Caki2 (cell line): ENCODE results near the gene SIX5. TPM values are rescaled to one million over a fixed set of nuclear protein-coding genes. Genes with fewer than 3 reads are reported as not detected.
"Not testable (repeated sequence)": the region's sequence is repeated elsewhere in the genome, so short reads cannot be mapped to it uniquely, and the experiment has no call there.

Experiments used
- DNase-seq: peaks from one replicate; pipeline ENCODE4 v3.0.0-alpha.2; 2015; ENCODE audit warnings: low read depth
- in situ Hi-C: cut with HindIII; loops from 2 replicates; pipeline ENCODE4 v1.10.0; 2016; ENCODE audit warnings: low sequenced_read_pairs, low pct_unique_long_range_greater_than_20kb, mixed read lengths
- total RNA-seq: library from RNA; depleted of rRNA; stranded (reverse); fragments of >200 nt; shearing (Covaris generic); gene quantifications from 2 replicates; pipeline ENCODE4 v1.2.3, GENCODE V29; 2014; ENCODE audit warnings: low replicate concordance; rRNA removed

SIX5 gene
- total RNA-seq, 1 experiment from 2014 or later: 15.2 TPM

DNA sequence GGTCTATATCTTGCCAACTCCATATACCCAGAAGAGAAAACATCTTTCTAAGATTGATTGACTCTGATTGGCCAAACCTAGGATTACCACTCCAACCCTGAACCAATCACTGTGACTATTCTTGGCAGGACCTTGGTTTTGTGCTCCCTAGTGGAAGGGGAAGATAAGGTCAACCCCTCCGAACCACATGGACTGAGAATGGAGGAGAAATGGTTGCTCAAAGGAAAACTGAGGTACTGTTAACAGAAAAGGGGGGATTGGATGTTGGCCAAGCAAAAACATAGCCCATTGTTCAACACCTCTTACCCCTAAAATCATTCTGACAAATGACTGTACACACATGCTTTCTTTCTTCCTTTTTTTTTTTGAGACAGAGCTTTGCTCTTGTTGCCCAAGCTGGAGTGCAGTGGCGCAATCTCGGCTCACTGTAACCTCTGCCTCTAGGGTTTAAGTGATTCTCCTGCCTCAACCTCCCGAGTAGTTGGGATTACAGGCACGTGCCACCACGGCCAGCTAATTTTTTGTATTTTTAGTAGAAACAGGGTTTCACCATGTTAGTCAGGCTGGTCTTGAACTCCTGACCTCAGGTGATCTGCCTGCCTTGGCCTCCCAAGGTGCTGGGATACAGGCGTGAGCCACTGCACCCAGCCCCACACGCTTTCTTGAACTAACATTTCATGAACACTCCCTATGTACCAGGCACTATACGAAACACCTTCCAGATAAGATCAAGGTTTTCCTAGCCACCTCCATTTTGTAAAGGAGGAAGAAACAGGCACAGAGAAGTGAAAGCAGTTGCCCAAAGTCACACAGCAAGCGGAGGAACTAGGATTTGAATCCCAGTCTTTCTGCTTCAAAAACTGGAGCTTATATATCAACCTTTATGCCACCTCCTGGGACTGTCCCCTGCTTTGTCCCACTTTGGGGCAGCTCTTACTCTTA is 29.3 kb downstream of the SIX5 start:
- in situ Hi-C loops: no loop called here
- DNase-seq: no peak

DNA sequence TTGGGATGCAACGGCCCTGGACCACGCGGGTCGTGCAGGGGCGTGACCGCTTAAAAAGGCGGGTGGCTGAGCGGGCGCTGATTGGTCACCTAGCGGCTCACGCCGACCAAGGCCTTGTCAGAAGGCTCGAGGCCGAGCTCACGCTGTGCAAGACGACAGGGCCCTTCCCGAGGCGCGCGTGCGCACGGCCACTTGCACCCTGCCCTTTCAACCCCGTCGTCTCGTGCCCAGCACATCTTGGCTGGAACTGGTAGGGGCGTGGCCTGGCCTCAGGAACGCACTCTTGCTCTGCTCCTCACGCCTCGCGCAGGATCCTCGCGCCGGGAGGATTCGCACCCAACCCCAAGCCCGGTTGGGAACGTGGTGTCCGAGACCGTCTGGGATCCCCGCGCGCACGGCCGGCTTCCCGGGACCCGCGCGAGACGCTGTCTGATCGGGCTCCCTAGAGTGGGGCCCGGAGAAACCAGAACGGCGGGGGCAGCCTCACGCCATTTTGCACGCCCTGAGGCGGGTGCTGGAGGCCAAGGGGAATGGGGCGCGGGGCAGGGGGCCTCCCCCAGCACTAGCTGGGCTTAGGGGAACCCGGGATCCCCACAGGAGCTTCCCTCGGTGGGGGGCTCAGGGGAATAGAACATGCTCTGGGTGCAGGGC is 35.8 kb downstream of the SIX5 start, which contains the start of gene MEIOSIN:
Gene MEIOSIN (plus strand): TSS at position 280 of the 651 bp plus-strand sequence. CDS start 1,938 bp downstream, outside the sequence.
- DNase-seq: no peak
- in situ Hi-C loops: no loop called here

DNA sequence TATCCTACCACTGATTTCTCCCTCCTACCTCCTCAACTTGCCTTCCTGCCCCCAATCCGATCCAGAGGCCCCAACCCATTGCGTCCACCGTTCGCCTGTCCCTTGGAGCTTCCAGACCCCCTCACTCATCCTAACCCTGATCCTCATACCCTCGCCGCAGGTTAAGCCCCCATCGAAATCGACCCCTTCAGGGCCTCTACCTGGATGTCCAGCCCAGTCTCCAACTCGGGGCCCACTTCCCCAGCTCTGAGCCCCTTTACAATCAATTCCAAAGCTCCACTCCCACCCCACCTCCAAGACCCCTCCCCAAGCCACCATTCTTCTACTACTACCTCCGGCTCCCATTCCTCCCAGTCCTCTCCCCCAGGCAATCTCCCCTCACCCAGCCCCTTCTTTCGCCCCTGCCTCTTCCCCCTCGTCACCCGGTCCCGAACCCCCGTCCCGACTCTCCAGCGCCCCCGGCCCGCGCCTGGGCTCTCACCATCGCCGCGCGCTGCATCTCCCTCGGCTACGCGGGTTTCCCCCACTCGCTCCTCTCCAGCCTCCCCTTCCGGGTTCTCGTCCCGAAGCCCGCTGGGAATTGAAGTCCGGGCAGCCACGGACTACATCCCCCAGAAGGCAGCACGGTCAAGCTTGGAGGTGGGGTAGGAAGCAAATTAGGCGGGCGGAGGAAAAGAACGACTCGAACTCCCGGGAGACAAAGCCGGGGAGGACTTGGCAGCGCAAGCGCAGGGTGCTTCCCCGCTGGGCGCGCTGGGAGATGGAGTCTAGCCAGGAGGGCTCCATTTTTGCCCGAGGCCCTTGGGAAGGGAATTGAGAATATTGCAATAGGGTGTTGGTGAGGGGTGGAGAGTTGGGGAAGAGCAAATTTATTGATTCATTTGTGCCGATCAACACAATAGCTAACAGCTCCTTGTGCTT is 38.4 kb downstream of the SIX5 start, which contains the start of gene FBXO46:
Gene FBXO46 (minus strand): TSS at position 529 of the 921 bp plus-strand sequence. CDS start 17,401 bp downstream, outside the sequence.
- in situ Hi-C loops: no loop called here
- peak; percentile 100 for DNase-seq

DNA sequence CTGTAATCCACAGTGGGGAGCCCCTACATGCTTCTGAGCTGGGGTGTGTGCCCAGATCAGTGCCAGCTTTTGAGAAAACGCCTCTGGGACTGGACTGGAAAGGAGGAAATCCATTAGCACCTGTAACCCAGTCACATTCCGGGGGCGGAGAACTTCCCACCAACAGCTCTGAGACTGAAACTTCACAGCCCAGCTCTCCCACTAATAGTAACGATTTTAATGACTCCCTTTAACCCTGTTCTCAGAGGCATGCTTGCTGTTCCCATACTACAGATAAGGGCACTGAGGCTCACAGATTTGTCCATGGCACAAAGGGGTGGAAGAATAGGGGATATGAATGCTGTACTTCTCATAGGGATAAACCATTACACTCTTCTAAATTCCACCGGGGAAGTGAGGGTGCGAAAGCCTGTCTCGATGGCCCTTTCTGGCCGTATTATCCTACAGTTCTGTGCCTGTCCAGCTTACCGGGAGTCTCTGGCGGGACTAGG is 39.2 kb downstream of the SIX5 start:
- in situ Hi-C loops: no loop called here
- DNase-seq: no peak

DNA sequence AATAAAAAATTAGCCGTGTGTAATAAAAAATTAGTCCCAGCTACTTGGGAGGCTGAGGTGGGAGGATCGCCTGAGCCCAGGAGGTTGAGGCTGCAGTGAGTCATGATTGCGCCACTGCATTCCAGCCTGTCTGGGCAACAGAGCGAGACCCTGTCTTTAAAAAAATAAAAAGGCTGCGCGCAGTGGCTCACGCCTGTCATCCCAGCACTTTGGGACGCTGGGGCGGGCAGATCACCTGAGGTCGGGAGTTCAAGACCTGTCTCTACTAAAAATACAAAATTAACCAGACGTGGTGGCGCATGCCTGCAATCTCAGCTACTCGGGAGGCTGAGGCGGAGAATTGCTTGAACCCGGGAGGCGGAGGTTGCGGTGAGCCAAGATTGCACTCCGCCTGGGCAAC is 40.4 kb downstream of the SIX5 start:
- in situ Hi-C loops, DNase-seq: not testable (repeated sequence)

DNA sequence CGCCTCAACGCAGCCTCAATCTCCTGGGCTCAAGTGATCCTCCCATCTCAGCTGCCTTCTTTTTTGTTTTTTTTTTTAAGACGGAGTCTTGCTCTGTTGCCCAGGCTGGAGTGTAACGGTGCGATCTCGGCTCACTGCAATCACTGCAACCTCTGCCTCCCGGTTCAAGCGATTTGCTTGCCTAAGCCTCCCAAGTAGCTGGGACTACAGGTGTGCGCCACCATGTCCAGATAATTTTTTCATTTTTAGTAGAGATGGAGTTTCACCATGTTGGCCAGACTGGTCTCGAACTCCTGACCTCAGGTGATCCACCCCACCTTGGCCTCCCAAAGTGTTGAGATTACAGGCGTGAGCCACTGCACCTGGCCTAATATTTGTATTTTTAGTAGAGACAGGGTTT is 49.0 kb downstream of the SIX5 start:
- DNase-seq, in situ Hi-C loops: not testable (repeated sequence)

DNA sequence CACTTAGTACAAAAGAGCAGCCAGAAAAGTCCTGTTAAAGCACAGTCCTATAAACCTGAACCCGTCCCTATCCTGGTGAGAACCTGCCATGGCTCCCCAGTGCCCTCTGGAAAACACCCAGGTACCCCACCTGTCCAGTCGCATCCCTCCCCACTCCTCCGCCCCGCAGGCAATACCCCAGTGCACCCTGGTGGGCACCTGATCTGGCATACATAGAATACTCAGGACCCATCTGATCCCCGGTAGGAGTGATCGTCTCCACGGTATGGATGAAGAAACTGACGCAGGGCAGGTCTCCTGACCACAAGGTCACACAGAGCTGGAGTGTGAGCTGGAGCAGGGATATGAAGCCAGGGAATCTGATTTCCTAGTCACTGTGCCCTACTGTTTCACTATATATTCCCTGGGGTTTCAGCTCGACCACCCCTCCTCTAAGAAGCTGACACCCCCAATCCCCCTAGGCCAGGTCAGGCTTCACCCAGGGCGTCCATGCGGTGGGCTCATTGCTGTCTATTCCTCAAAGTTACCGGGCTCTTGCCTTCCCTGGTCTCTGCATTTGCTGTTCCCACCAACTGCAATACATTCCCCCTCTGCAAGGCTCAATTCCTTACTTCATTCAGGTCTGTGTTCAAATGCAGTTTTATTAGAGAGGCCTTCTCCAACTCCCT is 50.9 kb downstream of the SIX5 start:
- in situ Hi-C loops: no loop called here
- no peak for DNase-seq

DNA sequence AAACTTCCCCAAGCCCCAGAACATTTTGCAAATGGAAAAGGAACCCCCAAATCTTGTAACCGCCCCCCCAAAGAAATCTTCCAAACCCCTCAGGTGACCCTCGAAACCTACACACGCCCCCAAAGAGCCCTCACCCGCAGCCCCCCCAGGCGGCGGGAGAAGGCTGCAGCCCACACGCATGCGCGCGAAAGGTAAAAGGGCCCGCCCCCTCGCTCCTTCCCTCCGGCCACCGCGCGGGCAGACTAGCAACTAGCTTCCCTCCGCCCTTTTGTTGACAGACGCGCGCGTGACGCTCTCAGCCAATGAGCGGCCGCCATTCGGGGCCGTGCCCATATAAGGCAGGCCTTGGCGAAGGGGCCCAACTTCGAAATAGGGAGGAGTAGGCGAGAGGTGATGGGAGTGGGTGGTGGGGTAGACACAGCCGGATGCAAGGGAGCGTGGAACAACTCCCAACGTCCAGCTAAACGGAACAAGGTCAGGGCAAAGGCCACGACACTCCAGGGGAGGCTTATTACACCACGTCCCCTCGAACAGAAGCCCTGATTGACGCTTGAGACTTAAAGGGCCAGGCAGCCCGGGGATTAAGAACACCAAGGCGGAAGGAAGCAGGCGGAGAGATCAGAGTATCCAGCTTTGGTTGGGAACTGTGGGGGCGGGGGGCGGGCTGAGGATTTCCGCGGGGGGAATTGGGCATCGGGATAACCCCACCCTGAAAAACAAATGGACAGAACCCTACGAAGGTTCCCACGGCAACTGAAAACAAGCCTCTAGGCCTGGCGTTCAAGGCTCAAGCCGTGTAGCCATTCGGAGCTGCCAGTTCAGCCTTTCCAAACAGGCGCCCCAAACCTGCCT is 51.7 kb downstream of the SIX5 start:
- in situ Hi-C loops: no loop called here
- DNase-seq: peak; percentile 100

DNA sequence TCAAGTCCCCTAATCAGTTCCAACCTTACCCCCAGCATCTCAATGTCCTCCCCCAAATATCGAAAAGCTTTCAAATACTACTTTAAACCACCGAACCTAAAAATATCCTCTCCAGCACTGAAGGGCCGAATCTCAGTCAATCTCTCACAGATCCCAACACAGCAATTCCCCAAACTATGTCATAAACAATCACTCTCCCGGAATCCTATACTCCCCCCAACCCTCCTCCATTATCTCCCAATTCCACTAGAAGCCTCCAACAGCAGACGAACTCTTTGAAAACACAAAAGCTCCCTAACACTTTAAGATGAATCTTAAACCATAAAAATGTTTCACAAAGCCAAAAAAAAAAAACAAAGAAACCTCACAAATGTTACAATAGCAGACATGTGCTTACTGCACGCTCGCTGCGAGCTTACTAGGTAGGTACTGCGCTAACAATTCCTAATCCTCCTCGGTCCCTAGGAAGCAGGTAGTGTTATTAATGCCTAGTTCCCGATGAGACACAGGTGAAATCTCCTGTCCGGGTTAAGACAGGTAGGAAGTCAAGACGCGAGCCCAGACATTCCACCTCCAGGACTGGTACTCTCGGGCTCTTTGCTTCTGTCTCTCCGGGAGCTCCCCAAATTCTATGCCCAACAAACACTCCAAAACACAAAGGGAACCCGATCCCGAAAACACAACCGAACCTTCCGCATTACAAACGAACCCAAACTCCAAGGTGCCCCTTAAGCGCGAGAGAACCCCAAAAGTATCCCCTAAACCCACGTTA is 52.5 kb downstream of the SIX5 start:
- in situ Hi-C loops: no loop called here
- peak; percentile 40 for DNase-seq

DNA sequence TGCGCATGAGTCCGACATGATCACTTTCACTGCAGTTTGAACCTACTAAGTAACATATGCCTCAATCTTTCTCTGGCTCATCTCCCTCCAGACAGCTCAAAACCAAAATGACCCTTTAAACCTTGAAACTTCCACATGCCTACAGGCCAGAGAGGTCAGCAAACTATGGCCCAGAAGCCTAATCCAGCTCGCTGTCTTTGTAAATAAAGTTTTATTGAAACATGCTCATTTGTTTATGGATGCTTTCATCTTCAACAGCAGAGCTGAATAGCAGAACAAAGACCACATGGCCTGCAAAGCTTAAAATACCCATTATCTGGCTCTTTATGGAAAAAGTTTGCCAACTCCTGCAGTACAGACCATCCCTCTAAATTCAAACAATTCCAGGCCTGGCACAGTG is 53.9 kb downstream of the SIX5 start:
- no peak for DNase-seq

More for the DNA sequence above, 53.9 kb downstream of the SIX5 start:
- in situ Hi-C loops: no loop called here

Other genes starting within 250 kb of the SIX5 start
- 9.4 and 14.1 TPM in 2 replicates for gene OPA3, start 184.4 kb downstream of the SIX5 start, total RNA-seq
- gene GPR4, start 167.0 kb downstream of the SIX5 start, total RNA-seq: not detected in 2 replicates
- gene EML2, start 129.9 kb downstream of the SIX5 start, total RNA-seq: 36.2 and 59.8 TPM in 2 replicates
- 0.44 TPM in 1 of 2 replicates, not detected in the other for gene GIPR, start 101.0 kb downstream of the SIX5 start, total RNA-seq
- gene SNRPD2, start 77.3 kb downstream of the SIX5 start, total RNA-seq: 578 and 718 TPM in 2 replicates
- gene QPCTL, start 76.6 kb downstream of the SIX5 start, total RNA-seq: 31.2 and 35.6 TPM in 2 replicates
- 21.0 and 22.0 TPM in 2 replicates for gene FBXO46, start 38.4 kb downstream of the SIX5 start, total RNA-seq
- 0.35 TPM in 1 of 2 replicates, not detected in the other for gene MEIOSIN, start 35.8 kb downstream of the SIX5 start, total RNA-seq
- 4.8 and 9.1 TPM in 2 replicates for gene DMPK, start 13.2 kb upstream of the SIX5 start, total RNA-seq
- 22.3 and 25.6 TPM in 2 replicates for gene DMWD, start 23.6 kb upstream of the SIX5 start, total RNA-seq
- not detected in 2 replicates for gene RSPH6A, start 46.1 kb upstream of the SIX5 start, total RNA-seq
- 75.2 and 83.9 TPM in 2 replicates for gene SYMPK, start 93.9 kb upstream of the SIX5 start, total RNA-seq
- 0.14 TPM in 1 of 2 replicates, not detected in the other for gene FOXA3, start 95.1 kb upstream of the SIX5 start, total RNA-seq
- 42.5 and 60.5 TPM in 2 replicates for gene IRF2BP1, start 116.9 kb upstream of the SIX5 start, total RNA-seq
- gene MYPOP, start 133.4 kb upstream of the SIX5 start, total RNA-seq: 2.4 and 6.0 TPM in 2 replicates
- gene NANOS2, start 145.5 kb upstream of the SIX5 start, total RNA-seq: not detected in 2 replicates
- gene NOVA2, start 204.6 kb upstream of the SIX5 start, total RNA-seq: not detected in 2 replicates
- 11.1 and 17.0 TPM in 2 replicates for gene CCDC61, start 226.2 kb upstream of the SIX5 start, total RNA-seq